ENCODE results near the gene MTR.

Gene MTR

GRCh38 chr1:236938760-236939159, 143.7 kb downstream of the MTR start:
- Histone ChIP-seq H3K4me3 (ENCODE audit: low read length) (no peak overlapping the region), H3K4me1 (ENCODE audit: low read length) (no peaks in the 10 kb centered on the region), H3K9ac (ENCODE audit: low read length) (no peak overlapping the region), H3K4me2 (ENCODE audit: low read depth, low read length) (no peak overlapping the region), H3K79me2 (ENCODE audit: low read length) (no peaks in the 10 kb centered on the region), H3K36me3 (replicated peaks; ENCODE audit: insufficient read depth, low read length) (no peaks in the 10 kb centered on the region), H3F3A (ENCODE audit: insufficient read depth, low read length) (no peaks in the 10 kb centered on the region), H2AFZ (ENCODE audit: low read length) (no peak overlapping the region), H3K27ac (ENCODE audit: low read length) (no peak overlapping the region), H3K9me3 (replicated peaks; ENCODE audit: insufficient read depth, low read length) (no peaks in the 10 kb centered on the region), H4K20me1 (ENCODE audit: insufficient read depth, low read length) (no peaks in the 10 kb centered on the region), H3K9me2 (replicated peaks; ENCODE audit: insufficient read depth, low read length) (no peaks in the 10 kb centered on the region), H3K27me3 (replicated peaks; ENCODE audit: insufficient read depth, low read length) (no peaks in the 10 kb centered on the region)
- DNase-seq = no peak
- TF ChIP-seq EZH2phosphoT487 (IDR thresholded peaks at IDR 0.05; ENCODE audit: low read length) (no peak), EZH2 (optimal IDR thresholded peaks at IDR 0.05; ENCODE audit: low read depth, low read length) (no peak), CTCF (IDR thresholded peaks at IDR 0.05; ENCODE audit: low read length) (no peak)

GRCh38 chr1:236942431-236942830, 147.3 kb downstream of the MTR start:
- no peaks in the 10 kb centered on the region for H3K9me2 ChIP-seq (replicated peaks; ENCODE audit: insufficient read depth, low read length)
- no peaks in the 10 kb centered on the region for H3K27me3 ChIP-seq (replicated peaks; ENCODE audit: insufficient read depth, low read length)
- no peak for DNase-seq
- no peaks in the 10 kb centered on the region for H3F3A ChIP-seq (ENCODE audit: insufficient read depth, low read length)
- no peaks in the 10 kb centered on the region for H3K79me2 ChIP-seq (ENCODE audit: low read length)
- no peak overlapping the region for H3K4me3 ChIP-seq (ENCODE audit: low read length)
- no peak overlapping the region for H3K27ac ChIP-seq (ENCODE audit: low read length)
- TF ChIP-seq EZH2phosphoT487 (IDR thresholded peaks at IDR 0.05; ENCODE audit: low read length) (no peak), EZH2 (optimal IDR thresholded peaks at IDR 0.05; ENCODE audit: low read depth, low read length) (no peak), CTCF (IDR thresholded peaks at IDR 0.05; ENCODE audit: low read length) (no peak)
- H3K36me3 ChIP-seq (replicated peaks; ENCODE audit: insufficient read depth, low read length) = no peaks in the 10 kb centered on the region
- H4K20me1 ChIP-seq (ENCODE audit: insufficient read depth, low read length) = no peaks in the 10 kb centered on the region
- no peaks in the 10 kb centered on the region for H3K4me1 ChIP-seq (ENCODE audit: low read length)
- no peak overlapping the region for H3K9ac ChIP-seq (ENCODE audit: low read length)
- no peak overlapping the region for H2AFZ ChIP-seq (ENCODE audit: low read length)
- no peak overlapping the region for H3K4me2 ChIP-seq (ENCODE audit: low read depth, low read length)
- no peaks in the 10 kb centered on the region for H3K9me3 ChIP-seq (replicated peaks; ENCODE audit: insufficient read depth, low read length)

DNA sequence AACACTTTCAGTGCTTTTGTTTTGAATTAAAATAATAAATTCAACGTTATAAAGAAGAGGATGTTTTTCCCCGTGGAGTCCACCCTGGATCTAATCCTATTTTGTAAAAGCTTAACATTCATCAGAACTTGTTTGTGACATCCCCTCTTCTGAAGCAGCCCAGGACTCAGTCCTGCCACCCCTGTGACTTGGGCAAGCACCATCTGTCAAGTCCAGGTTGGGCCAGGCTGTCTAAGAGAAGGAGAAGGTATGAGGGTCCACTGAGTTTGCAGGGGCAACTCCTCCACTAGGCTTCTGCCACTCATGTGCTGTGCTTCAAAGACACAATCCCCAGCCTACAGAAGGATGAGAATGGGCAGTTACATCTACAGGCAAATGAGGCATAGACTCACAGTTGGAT, 149.5 kb downstream of the MTR start:
- no peaks in the 10 kb centered on the region for H3F3A ChIP-seq (ENCODE audit: insufficient read depth, low read length)
- H3K9me2 ChIP-seq (replicated peaks; ENCODE audit: insufficient read depth, low read length) = no peaks in the 10 kb centered on the region
- H3K9me3 ChIP-seq (replicated peaks; ENCODE audit: insufficient read depth, low read length) = no peaks in the 10 kb centered on the region
- H4K20me1 ChIP-seq (ENCODE audit: insufficient read depth, low read length) = no peaks in the 10 kb centered on the region
- H3K79me2 ChIP-seq (ENCODE audit: low read length) = no peaks in the 10 kb centered on the region
- no peak overlapping the region for H3K4me3 ChIP-seq (ENCODE audit: low read length)
- H3K27ac ChIP-seq (ENCODE audit: low read length) = no peak overlapping the region
- no peak for DNase-seq
- H3K4me1 ChIP-seq (ENCODE audit: low read length) = no peaks in the 10 kb centered on the region
- TF ChIP-seq CTCF (IDR thresholded peaks at IDR 0.05; ENCODE audit: low read length) (no peak), EZH2 (optimal IDR thresholded peaks at IDR 0.05; ENCODE audit: low read depth, low read length) (no peak), EZH2phosphoT487 (IDR thresholded peaks at IDR 0.05; ENCODE audit: low read length) (no peak)
- no peaks in the 10 kb centered on the region for H3K36me3 ChIP-seq (replicated peaks; ENCODE audit: insufficient read depth, low read length)
- H3K9ac ChIP-seq (ENCODE audit: low read length) = no peak overlapping the region
- H3K4me2 ChIP-seq (ENCODE audit: low read depth, low read length) = no peak overlapping the region
- no peaks in the 10 kb centered on the region for H3K27me3 ChIP-seq (replicated peaks; ENCODE audit: insufficient read depth, low read length)
- H2AFZ ChIP-seq (ENCODE audit: low read length) = no peak overlapping the region
